ACC112 (cell line): ENCODE data around the gene C1orf198.

Source experiments
- H2AFZ ChIP-seq: fragments of 200-600 bp; sonication (generic); one replicate; pipeline ENCODE4 v1.6.0; 2017; ENCODE audit warnings: antibody characterized with exemption, low read length; ENCODE audit not compliant: unreplicated experiment
- H3K27ac ChIP-seq: fragments of 200-600 bp; sonication (generic); 2 replicates; pipeline ENCODE4 v1.5.1; 2014; ENCODE audit warnings: low read depth, mild to moderate bottlenecking, antibody characterized with exemption, low read length, moderate library complexity
- H3K27me3 ChIP-seq: fragments of 200-600 bp; sonication (generic); 2 replicates; pipeline ENCODE4 v1.6.1; 2014; ENCODE audit warnings: mild to moderate bottlenecking, antibody characterized with exemption, low read length, moderate library complexity, mixed read lengths; ENCODE audit not compliant: insufficient read depth
- H3K36me3 ChIP-seq: fragments of 200-600 bp; sonication (generic); 2 replicates; pipeline ENCODE4 v1.6.1; 2016; ENCODE audit warnings: mild to moderate bottlenecking, antibody characterized with exemption, low read length, moderate library complexity, mixed read lengths; ENCODE audit not compliant: insufficient read depth
- H3K4me1 ChIP-seq: fragments of 200-600 bp; sonication (generic); one replicate; pipeline ENCODE4 v1.6.1; 2016; ENCODE audit warnings: low read length, mixed read lengths; ENCODE audit not compliant: insufficient read depth, unreplicated experiment, control insufficient read depth
- H3K4me3 ChIP-seq: fragments of 200-600 bp; sonication (generic); 2 replicates; pipeline ENCODE4 v1.5.1; 2014; ENCODE audit warnings: mild to moderate bottlenecking, low read depth, low read length
- H3K79me2 ChIP-seq: fragments of 200-600 bp; sonication (generic); one replicate; pipeline ENCODE4 v1.6.0; 2016; ENCODE audit warnings: low read length; ENCODE audit not compliant: control insufficient read depth, unreplicated experiment, insufficient read depth

C1orf198 gene, protein sequence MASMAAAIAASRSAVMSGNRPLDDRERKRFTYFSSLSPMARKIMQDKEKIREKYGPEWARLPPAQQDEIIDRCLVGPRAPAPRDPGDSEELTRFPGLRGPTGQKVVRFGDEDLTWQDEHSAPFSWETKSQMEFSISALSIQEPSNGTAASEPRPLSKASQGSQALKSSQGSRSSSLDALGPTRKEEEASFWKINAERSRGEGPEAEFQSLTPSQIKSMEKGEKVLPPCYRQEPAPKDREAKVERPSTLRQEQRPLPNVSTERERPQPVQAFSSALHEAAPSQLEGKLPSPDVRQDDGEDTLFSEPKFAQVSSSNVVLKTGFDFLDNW

DNA sequence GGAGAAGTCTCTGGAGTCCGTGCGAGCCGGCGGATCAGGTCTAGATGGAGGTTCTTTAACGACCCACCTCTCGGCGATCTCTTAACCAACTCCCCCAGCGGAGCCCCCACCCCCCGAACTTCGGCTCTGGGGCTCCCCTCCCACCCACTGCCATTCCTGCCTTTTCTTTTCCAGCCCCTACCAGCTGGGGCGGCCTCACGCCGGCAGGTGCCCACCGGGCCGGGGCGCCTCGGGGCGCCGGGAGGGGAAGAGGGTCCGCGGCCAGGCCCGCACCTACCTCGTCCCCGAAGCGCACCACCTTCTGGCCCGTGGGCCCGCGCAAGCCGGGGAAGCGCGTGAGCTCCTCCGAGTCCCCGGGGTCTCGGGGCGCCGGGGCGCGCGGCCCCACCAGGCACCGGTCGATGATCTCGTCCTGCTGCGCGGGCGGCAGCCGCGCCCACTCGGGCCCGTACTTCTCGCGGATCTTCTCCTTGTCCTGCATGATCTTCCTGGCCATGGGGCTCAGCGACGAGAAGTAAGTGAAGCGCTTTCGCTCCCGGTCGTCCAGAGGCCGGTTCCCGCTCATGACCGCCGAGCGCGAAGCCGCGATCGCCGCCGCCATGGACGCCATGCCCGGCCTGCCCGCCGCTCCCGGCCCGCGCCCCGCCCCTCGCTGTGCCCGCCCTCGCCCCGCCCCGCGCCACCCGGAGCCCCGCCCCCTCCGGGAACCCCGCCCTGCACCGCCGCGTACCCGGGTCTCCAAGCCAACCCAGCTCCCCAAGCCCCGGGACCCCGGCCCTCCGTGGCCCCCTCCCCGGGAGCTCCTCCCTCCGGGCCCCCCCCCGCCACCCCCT lies at the start of gene C1orf198:
C1orf198 (minus strand) TSS at position 619 of the 833 bp plus-strand sequence; CDS start at position 610, 9 bp downstream.
- H3K36me3 ChIP-seq: no peaks in the 10 kb centered on the region
- H3K4me1 ChIP-seq: peaks cover 23% of the 10 kb centered on the region
- peak within 1 kb of the TSS; percentile 87 for H3K4me3 ChIP-seq
- peak within 1 kb of the TSS; percentile 54 for H3K27ac ChIP-seq
- H2AFZ ChIP-seq: peak within 1 kb of the TSS; percentile 93
- H3K27me3 ChIP-seq: no peaks in the 10 kb centered on the region
- peaks cover 34% of the 10 kb centered on the region for H3K79me2 ChIP-seq

DNA sequence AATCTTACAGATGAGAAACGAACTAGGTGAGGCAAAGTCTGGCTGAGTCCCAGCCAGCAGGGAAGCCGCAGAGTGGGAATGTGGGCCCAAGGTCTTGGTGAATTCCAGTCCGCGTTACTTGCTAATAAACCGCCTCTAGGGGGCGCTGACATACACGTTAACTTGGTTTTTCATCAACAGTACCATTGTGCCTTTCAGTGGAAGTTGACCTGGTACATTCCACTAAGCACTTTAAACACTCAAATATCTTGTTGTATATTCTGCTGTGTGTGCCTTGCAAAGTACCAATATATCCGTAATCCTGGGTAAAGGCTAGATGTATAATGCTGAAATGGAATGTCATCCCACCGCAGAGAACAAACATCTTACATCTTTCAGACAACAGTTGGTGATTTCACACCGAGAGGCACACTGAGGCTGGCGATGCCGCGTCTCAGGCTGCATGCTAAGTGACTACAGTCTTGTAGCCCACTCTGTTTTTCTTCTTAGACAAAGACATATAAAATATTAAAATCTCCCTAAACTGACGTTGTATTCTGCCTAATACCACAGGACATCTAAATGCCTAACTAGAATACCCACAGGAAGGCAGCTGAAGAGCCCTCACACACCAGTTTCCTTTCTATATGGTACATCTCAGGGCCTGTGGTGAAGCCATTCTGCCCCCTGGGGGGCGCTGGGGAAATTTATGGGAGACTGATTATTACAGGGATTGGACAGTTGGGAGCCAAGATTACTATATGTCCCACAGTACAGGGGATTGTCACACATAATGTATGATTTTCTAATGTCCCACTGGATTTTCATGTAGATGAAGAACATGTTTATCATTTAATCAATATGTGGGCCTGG lies 49.2 kb upstream of the C1orf198 start:
- Histone ChIP-seq H3K27ac (no peak overlapping the region), H3K36me3 (no peaks in the 10 kb centered on the region), H2AFZ (no peak overlapping the region)

DNA sequence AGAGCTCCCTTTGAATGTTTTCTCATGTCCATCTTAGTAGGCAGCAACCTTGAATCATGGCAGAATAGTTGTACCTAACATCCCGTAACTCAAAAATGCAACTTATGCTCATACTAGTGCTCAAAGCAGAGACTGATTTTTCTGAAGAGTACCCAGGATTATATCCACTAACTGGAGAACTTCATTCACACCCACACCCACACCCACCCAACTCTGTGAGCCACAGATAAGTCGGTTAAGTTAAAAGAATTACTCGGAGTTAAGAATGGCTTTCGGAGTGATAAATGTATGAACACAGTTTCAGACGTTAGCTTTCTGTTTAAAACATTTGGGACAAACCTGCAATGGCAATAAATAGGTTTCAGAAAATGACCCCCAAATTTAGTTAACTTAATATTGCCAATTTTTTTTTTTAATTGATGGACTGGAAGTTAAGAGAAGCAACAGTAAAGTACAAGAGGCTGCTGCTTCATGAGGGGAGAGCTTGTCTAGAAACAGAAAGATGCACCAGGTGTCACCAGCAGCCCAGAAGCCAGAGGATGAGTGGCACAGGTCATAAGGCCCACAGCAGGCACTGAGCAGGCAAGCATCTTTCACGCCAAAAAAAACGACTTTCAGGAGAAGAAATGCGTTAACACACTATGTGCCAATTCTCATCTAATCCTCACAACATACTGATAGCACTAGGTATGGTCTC lies 48.4 kb upstream of the C1orf198 start:
- Histone ChIP-seq H3K27ac (no peak overlapping the region), H3K4me1 (peaks cover 9% of the 10 kb centered on the region), H3K36me3 (no peaks in the 10 kb centered on the region), H3K27me3 (no peaks in the 10 kb centered on the region), H2AFZ (no peak overlapping the region), H3K79me2 (no peaks in the 10 kb centered on the region), H3K4me3 (no peak overlapping the region)

More for the DNA sequence above, 49.2 kb upstream of the C1orf198 start:
- Histone ChIP-seq H3K79me2 (no peaks in the 10 kb centered on the region), H3K4me3 (no peak overlapping the region), H3K27me3 (no peaks in the 10 kb centered on the region), H3K4me1 (peaks cover 9% of the 10 kb centered on the region)

DNA sequence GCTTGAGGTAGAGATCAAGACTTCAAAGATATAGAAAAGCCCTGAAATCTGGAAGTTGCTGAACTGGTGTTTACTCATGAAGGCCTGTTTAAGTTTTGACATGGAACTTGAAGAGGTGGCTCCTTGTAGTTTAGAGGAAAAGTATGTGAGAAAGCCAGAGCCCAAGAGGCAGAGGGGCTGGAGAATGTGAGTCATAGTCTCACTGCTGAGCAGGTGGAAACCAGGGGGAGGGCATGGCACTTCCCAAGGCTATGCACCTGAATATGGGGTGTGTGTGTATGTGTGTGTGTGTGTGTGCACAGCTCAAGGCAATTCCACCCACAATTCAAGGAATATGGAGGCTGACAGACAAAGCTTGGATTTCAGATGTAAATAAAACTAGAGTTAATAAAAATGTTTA lies 46.8 kb upstream of the C1orf198 start:
- Histone ChIP-seq H2AFZ (no peak overlapping the region), H3K36me3 (no peaks in the 10 kb centered on the region), H3K27ac (no peak overlapping the region)

DNA sequence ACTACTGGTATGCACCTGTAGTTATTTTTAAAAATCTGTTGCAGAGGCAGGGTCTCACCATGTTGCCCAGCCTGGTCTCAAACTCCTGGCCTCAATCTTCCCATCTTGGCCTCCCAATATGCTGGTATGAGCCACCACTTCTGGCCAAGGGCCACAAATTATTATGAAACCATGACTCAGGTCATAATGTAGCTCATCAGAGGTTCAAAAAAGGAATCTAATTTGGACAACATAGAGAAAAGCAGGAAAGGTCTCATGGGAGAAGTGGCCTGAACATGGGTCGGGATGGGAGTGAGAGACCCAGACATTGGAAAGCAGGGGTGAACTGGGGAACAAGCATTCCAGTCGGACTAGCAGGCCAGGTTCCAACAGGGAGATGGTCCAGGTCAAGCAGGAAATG lies 45.2 kb upstream of the C1orf198 start:
- no peak overlapping the region for H3K27ac ChIP-seq
- H3K4me1 ChIP-seq: peaks cover 9% of the 10 kb centered on the region
- no peak overlapping the region for H2AFZ ChIP-seq
- no peak overlapping the region for H3K4me3 ChIP-seq
- H3K36me3 ChIP-seq: no peaks in the 10 kb centered on the region
- no peaks in the 10 kb centered on the region for H3K27me3 ChIP-seq
- H3K79me2 ChIP-seq: no peaks in the 10 kb centered on the region

More for the DNA sequence above, 46.8 kb upstream of the C1orf198 start:
- Histone ChIP-seq H3K79me2 (no peaks in the 10 kb centered on the region), H3K4me1 (peaks cover 9% of the 10 kb centered on the region), H3K27me3 (no peaks in the 10 kb centered on the region), H3K4me3 (no peak overlapping the region)

DNA sequence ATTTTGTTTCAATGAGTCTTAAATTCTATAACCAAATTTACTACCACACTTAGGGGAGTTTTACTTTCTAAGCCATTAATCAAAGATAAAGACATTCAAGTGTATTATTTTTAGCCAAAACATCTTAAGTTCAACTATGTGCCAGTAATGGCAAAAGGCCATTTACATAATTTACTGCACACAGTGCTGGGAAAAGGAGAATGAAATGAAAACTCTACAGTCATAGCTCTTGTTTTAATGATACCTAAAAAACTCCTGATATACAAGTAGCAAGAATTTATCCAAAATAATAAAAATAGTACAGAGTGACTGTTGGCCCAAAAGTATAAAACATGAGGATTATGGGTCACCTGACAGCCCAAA lies 42.4 kb upstream of the C1orf198 start:
- Histone ChIP-seq H3K4me3 (no peak overlapping the region), H3K79me2 (no peaks in the 10 kb centered on the region), H3K27me3 (no peaks in the 10 kb centered on the region), H2AFZ (no peak overlapping the region), H3K36me3 (no peaks in the 10 kb centered on the region), H3K27ac (no peak overlapping the region), H3K4me1 (peaks cover 16% of the 10 kb centered on the region)

DNA sequence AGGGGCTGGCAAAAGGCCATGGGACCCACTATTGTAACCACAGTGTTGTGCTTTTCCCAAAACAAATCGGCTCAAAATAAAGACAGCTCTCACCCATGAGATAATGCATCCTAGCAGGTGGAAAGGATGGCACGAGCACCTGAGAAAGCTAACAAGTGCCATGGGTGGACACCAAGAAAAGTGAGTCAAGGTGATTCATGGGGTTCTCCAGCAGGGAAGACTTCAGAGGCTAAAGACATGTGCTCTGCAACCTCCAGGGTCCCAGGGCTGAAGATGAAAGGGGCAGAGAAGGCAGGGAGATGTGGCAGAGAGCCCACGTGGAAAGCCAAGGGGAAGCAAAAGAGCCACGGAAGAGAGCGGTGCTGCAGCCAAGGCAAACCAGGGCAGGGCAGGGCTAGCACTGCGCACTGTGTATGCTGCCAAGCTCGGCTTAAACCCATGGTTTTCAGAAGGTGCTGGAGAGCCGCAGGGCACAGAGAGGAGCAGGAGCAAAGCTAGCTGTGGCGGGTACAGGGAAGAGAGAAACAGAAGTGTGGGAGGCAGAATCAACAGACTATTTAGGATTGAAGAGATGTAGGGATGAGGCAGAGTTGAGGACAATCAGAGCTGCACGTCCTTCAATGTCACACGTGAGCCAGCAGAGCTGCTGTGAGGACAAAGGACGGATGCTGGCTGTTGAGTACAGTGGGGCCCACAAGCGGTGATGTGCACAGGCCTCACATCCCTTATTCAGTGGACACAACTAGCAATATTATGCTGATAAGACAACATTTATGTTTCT lies 41.8 kb upstream of the C1orf198 start:
- H3K27ac ChIP-seq: no peak overlapping the region
- H3K4me3 ChIP-seq: no peak overlapping the region
- H2AFZ ChIP-seq: no peak overlapping the region
- H3K79me2 ChIP-seq: no peaks in the 10 kb centered on the region
- H3K4me1 ChIP-seq: peaks cover 19% of the 10 kb centered on the region
- no peaks in the 10 kb centered on the region for H3K27me3 ChIP-seq
- no peaks in the 10 kb centered on the region for H3K36me3 ChIP-seq

DNA sequence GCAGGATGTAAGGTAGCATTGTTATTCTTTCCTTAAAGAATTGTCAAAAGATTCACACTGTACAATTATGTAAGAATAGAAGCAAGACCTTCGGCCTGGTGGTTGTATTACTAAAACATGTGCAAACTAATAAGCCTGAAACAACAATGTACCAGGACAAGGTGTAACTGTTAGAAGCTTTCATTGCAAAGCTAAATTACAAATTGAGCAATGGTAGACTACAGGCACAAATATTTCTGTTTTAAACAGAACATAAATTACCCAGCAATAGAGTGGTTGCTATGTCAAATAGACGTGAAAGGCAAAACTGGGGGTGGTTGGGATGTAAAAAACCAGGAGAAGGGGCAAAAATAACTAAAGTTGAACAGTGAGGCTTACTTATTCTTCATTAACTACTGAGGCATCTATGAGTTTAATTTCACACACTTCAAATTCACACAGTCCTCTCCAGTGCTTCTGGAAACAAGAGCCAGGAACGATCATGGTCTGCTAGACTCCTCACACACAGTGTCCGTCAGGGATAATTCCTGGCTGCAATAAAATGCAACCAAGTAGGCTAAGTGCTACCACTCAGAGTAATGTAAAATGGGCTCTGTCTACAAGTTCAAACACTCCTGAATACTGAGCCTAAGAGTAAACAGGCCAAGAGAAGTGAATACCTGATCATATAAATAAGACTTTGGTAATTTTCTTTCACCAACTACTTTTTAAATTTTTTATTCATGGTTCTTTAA lies 39.3 kb upstream of the C1orf198 start:
- H3K79me2 ChIP-seq: no peaks in the 10 kb centered on the region
- H3K27me3 ChIP-seq: no peaks in the 10 kb centered on the region
- no peak overlapping the region for H2AFZ ChIP-seq
- H3K4me1 ChIP-seq: peaks cover 10% of the 10 kb centered on the region
- no peak overlapping the region for H3K27ac ChIP-seq
- no peak overlapping the region for H3K4me3 ChIP-seq
- H3K36me3 ChIP-seq: no peaks in the 10 kb centered on the region

DNA sequence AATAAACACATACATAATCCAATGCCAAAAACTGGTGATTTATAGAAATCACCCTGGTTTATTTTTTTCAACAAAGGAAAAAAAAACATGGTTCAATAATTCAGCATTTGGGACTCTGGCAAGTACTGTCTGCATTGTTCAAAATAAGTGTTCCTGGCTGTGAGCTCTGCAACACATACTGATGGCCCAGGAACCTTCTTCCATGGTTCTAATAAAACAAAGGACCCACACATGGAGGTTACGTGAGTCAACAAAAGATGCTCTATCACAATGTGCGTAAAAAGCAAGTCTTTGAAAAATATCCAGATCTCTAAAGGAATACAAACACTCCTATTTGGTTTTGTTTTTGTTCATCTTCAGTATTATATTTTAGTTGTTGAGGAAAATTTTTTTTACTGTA lies 37.9 kb upstream of the C1orf198 start:
- Histone ChIP-seq H3K4me3 (peak overlapping the region; percentile 4; the same call in 1 of the 2 replicates), H3K27me3 (no peaks in the 10 kb centered on the region), H3K79me2 (no peaks in the 10 kb centered on the region), H2AFZ (no peak overlapping the region), H3K36me3 (no peaks in the 10 kb centered on the region), H3K27ac (0 out of 2 replicates have a peak overlapping the region, but pooled peaks have one; percentile 33), H3K4me1 (peaks cover 10% of the 10 kb centered on the region)
